WI38 (cell line): Measurements from ENCODE around the gene GHR.
"Not testable (repeated sequence)": the region's sequence is repeated elsewhere in the genome, so short reads cannot be mapped to it uniquely, and the experiment has no call there.

Experiments used
- H3K4me3 ChIP-seq: 2 replicates; pipeline ENCODE4 v1.5.1; 2011; ENCODE audit warnings: low read depth, mild to moderate bottlenecking, control low read depth, low read length
- TF ChIP-seq, protein P1 (sequence below): IDR thresholded peaks from 2 replicates; pipeline ENCODE4 v1.5.1; 2012; ENCODE audit warnings: low read depth, mild to moderate bottlenecking, control low read depth, low read length

The GHR gene

DNA sequence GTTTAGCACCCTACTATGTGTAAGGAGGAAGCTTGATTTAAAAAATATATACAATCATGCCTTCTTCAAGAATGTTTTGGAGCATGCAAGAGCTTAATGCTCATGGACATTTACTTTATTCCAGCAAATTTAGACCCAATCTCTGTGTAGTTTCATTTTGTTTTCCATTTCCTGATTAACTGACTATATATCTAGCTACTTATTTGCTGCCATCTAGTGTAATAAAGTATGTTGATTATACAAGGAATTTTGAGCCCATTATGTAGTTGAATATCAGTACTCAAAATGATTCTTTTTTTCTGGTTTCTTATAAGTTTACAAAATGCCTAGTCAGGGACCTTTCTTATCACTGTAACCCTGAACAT, 233.4 kb downstream of the GHR start:
- TF ChIP-seq, protein P1, sequence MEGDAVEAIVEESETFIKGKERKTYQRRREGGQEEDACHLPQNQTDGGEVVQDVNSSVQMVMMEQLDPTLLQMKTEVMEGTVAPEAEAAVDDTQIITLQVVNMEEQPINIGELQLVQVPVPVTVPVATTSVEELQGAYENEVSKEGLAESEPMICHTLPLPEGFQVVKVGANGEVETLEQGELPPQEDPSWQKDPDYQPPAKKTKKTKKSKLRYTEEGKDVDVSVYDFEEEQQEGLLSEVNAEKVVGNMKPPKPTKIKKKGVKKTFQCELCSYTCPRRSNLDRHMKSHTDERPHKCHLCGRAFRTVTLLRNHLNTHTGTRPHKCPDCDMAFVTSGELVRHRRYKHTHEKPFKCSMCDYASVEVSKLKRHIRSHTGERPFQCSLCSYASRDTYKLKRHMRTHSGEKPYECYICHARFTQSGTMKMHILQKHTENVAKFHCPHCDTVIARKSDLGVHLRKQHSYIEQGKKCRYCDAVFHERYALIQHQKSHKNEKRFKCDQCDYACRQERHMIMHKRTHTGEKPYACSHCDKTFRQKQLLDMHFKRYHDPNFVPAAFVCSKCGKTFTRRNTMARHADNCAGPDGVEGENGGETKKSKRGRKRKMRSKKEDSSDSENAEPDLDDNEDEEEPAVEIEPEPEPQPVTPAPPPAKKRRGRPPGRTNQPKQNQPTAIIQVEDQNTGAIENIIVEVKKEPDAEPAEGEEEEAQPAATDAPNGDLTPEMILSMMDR, result no peak
- no peak overlapping the region for H3K4me3 ChIP-seq

DNA sequence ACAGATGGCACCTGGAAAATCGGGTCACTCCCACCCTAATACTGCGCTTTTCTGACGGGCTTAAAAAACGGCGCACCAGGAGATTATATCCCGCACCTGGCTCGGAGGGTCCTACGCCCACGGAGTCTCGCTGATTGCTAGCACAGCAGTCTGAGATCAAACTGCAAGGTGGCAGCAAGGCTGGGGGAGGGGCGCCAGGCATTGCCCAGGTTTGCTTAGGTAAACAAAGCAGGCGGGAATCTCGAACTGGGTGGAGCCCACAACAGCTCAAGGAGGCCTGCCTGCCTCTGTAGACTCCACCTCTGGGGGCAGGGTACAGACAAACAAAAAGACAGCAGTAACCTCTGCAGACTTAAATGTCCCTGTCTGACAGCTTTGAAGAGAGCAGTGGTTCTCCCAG, 236.6 kb downstream of the GHR start:
- not testable (repeated sequence) for H3K4me3 ChIP-seq

DNA sequence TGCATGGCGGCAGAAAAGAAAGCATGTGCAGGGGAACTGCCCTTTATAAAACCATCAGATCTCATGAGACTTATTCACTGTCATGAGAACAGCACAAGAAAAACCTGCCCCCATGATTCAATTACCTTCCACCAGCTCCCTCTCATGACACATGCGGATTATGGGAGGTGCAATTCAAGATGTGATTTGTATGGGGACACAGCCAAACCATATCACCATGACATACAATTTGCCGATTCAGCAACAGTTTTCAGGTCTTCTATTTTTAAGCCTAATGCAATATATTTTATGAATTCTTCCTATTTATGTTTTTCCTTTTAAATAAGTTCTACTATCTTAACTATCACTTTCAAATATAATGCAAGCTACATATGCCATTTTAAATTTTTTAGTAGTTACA, 242.6 kb downstream of the GHR start:
- TF ChIP-seq, protein P1, result no peak

GRCh38 chr5:42666869-42667268, 243.6 kb downstream of the GHR start:
- no peak overlapping the region for H3K4me3 ChIP-seq
- TF ChIP-seq, protein P1, result no peak

More for the DNA sequence above, 242.6 kb downstream of the GHR start:
- no peak overlapping the region for H3K4me3 ChIP-seq

- no peak overlapping the region for H3K4me3 ChIP-seq
- TF ChIP-seq, protein P1, result no peak
These were observed 245.0 kb downstream of the GHR start for GRCh38 chr5:42668254-42668653.

- TF ChIP-seq, protein P1, result no peak
- H3K4me3 ChIP-seq, result no peak overlapping the region
These were observed 249.7 kb downstream of the GHR start for GRCh38 chr5:42672925-42673324.

- H3K4me3 ChIP-seq, result no peak overlapping the region
- TF ChIP-seq, protein P1, result no peak
These were observed 252.4 kb downstream of the GHR start for GRCh38 chr5:42675602-42676001.

- TF ChIP-seq, protein P1, result no peak
- no peak overlapping the region for H3K4me3 ChIP-seq
These were observed 253.1 kb downstream of the GHR start for GRCh38 chr5:42676362-42676761.
